ENCODE measurements around the gene ANTXR2. TPM values are rescaled to one million over a fixed set of nuclear protein-coding genes. Genes with fewer than 3 reads are reported as not detected.

Gene ANTXR2
- total RNA-seq, 3 donors from 2014 or later: 6.1 to 12.9 (median 8.1) TPM

- Mint-ChIP-seq H3K27me3 (ENCODE audit: low read depth) (no peaks in the 10 kb centered on the region), H3K4me1 (ENCODE audit: low read depth) (peaks cover 30% of the 10 kb centered on the region), H3K36me3 (ENCODE audit: insufficient read depth) (peaks cover 19% of the 10 kb centered on the region), H3K9me3 (no peaks in the 10 kb centered on the region), H3K4me3 (no peak overlapping the region)
- ATAC-seq: no peak
- no peak for DNase-seq
Measured at GRCh38 chr4:80036306-80036705, 36.7 kb downstream of the ANTXR2 start.

GRCh38 chr4:80035336-80035735 lies 37.7 kb downstream of the ANTXR2 start:
- H3K4me3 Mint-ChIP-seq: no peak overlapping the region
- DNase-seq: no peak
- no peaks in the 10 kb centered on the region for H3K9me3 Mint-ChIP-seq
- H3K27me3 Mint-ChIP-seq (ENCODE audit: low read depth): no peaks in the 10 kb centered on the region
- peaks cover 19% of the 10 kb centered on the region for H3K36me3 Mint-ChIP-seq (ENCODE audit: insufficient read depth)
- H3K4me1 Mint-ChIP-seq (ENCODE audit: low read depth): peaks cover 30% of the 10 kb centered on the region
- ATAC-seq: peak in 1 of 2 donors; percentile 32

DNA sequence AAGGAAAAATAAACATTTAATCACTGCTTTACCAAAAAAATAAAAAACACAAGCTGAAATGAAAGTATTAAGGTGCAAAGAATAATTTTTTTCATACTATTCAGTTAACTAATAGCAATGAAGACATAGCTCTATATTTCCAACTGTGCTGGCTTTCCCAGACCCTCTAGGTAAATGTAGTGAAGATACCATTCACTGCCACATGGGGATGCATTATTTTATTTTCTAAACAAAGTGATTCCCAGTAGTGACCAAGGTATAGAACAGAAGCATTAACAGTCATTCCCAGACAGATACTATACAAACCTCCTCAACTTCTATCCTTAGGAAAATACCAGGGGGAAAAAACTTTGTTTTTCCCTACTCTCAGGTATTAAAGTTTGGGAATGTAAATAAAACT lies 39.4 kb downstream of the ANTXR2 start:
- no peaks in the 10 kb centered on the region for H3K27me3 Mint-ChIP-seq (ENCODE audit: low read depth)
- no peaks in the 10 kb centered on the region for H3K9me3 Mint-ChIP-seq
- DNase-seq: no peak
- peaks cover 12% of the 10 kb centered on the region for H3K36me3 Mint-ChIP-seq (ENCODE audit: insufficient read depth)
- H3K4me3 Mint-ChIP-seq: no peak overlapping the region
- no peak for ATAC-seq
- H3K4me1 Mint-ChIP-seq (ENCODE audit: low read depth): peaks cover 22% of the 10 kb centered on the region

GRCh38 chr4:80029364-80029763 lies 43.7 kb downstream of the ANTXR2 start:
- ATAC-seq: no peak
- Mint-ChIP-seq H3K9me3 (no peaks in the 10 kb centered on the region), H3K36me3 (ENCODE audit: insufficient read depth) (peaks cover 13% of the 10 kb centered on the region)

DNA sequence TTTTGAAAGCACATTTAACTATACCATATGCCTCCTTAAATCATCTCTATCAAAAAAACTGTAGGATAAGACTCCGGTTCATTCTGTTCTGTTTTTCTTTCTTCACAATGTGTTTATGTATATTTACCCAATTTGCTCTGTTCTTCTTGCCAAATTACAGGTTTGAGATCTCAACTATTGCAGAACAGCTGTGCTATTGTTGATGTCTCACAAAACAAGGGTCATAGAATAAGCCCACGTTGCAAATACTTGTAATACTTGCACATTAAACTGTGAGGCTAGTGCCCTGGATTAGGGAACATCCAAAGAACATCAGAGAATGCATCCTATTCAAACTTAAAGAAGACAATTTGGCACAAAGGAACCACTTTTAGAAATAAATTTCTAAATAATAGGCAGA lies 45.4 kb downstream of the ANTXR2 start:
- Mint-ChIP-seq H3K9me3 (no peaks in the 10 kb centered on the region), H3K4me3 (no peak overlapping the region), H3K27me3 (ENCODE audit: low read depth) (no peaks in the 10 kb centered on the region), H3K4me1 (ENCODE audit: low read depth) (no peaks in the 10 kb centered on the region), H3K36me3 (ENCODE audit: insufficient read depth) (peaks cover 15% of the 10 kb centered on the region)
- DNase-seq (no peak), ATAC-seq (no peak)

More at GRCh38 chr4:80029364-80029763, 43.7 kb downstream of the ANTXR2 start:
- no peaks in the 10 kb centered on the region for H3K4me1 Mint-ChIP-seq (ENCODE audit: low read depth)
- DNase-seq: no peak
- no peaks in the 10 kb centered on the region for H3K27me3 Mint-ChIP-seq (ENCODE audit: low read depth)
- H3K4me3 Mint-ChIP-seq: no peak overlapping the region

DNA sequence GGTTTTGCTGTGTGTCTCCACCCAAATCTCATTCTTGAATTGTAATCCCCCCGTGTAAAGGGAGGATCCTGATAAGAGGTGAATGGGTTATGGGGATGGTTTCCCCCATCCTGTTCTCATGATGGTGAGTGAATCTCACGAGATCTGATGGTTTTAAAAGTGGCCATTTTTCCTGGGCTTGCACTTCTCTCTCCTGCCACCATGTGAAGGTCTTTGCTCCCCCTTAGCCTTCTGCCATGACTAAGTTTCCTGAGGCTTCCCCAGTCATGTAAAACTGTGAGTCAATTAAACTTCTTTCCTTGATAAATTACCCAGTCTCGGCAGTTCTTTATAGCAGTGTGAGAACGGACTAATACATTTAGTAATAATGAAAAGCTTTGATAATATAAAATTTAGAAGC lies 46.9 kb downstream of the ANTXR2 start:
- no peaks in the 10 kb centered on the region for H3K27me3 Mint-ChIP-seq (ENCODE audit: low read depth)
- no peaks in the 10 kb centered on the region for H3K9me3 Mint-ChIP-seq
- H3K4me1 Mint-ChIP-seq (ENCODE audit: low read depth): peaks cover 3% of the 10 kb centered on the region
- no peak overlapping the region for H3K4me3 Mint-ChIP-seq
- no peak for ATAC-seq
- no peak for DNase-seq
- H3K36me3 Mint-ChIP-seq (ENCODE audit: insufficient read depth): peaks cover 24% of the 10 kb centered on the region

GRCh38 chr4:80024335-80024734 lies 48.7 kb downstream of the ANTXR2 start:
- no peak overlapping the region for H3K4me3 Mint-ChIP-seq
- H3K36me3 Mint-ChIP-seq (ENCODE audit: insufficient read depth): peaks cover 24% of the 10 kb centered on the region
- no peaks in the 10 kb centered on the region for H3K9me3 Mint-ChIP-seq
- DNase-seq (no peak), ATAC-seq (no peak)
- H3K4me1 Mint-ChIP-seq (ENCODE audit: low read depth): peaks cover 3% of the 10 kb centered on the region
- H3K27me3 Mint-ChIP-seq (ENCODE audit: low read depth): no peaks in the 10 kb centered on the region

GRCh38 chr4:80022282-80022681 lies 50.7 kb downstream of the ANTXR2 start:
- Mint-ChIP-seq H3K27me3 (ENCODE audit: low read depth) (no peaks in the 10 kb centered on the region), H3K36me3 (ENCODE audit: insufficient read depth) (peaks cover 26% of the 10 kb centered on the region), H3K4me3 (no peak overlapping the region), H3K9me3 (no peaks in the 10 kb centered on the region), H3K4me1 (ENCODE audit: low read depth) (peaks cover 3% of the 10 kb centered on the region)
- ATAC-seq (no peak), DNase-seq (no peak)

GRCh38 chr4:80017125-80017854 lies 55.7 kb downstream of the ANTXR2 start:
- H3K4me3 Mint-ChIP-seq: no peak overlapping the region
- no peaks in the 10 kb centered on the region for H3K9me3 Mint-ChIP-seq
- peaks cover 3% of the 10 kb centered on the region for H3K4me1 Mint-ChIP-seq (ENCODE audit: low read depth)
- ATAC-seq: peak; percentile 60 to 86
- peaks cover 15% of the 10 kb centered on the region for H3K36me3 Mint-ChIP-seq (ENCODE audit: insufficient read depth)
- H3K27me3 Mint-ChIP-seq (ENCODE audit: low read depth): no peaks in the 10 kb centered on the region
- no peak for DNase-seq

DNA sequence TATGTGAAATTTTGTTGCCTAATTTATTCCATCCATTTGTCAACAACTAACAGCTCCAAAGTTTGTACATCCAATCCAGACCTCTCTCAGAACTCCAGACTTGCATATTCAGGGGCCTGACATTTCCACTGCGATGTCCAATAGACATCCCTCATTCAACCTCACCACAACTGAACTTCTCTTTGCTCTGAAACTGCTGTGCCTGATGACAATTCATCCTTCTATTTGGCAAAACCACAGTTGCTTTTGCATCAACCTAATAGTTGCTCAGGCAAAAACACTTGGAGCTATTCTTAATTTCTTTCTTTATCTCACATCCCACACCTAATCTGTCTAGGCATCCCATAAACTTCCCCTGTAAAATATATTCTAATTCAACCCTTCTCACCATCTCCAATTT lies 56.5 kb downstream of the ANTXR2 start:
- DNase-seq: no peak
- no peaks in the 10 kb centered on the region for H3K9me3 Mint-ChIP-seq
- no peak overlapping the region for H3K4me3 Mint-ChIP-seq
- H3K4me1 Mint-ChIP-seq (ENCODE audit: low read depth): peaks cover 4% of the 10 kb centered on the region
- peak in 1 of 2 donors; percentile 10 for ATAC-seq
- H3K36me3 Mint-ChIP-seq (ENCODE audit: insufficient read depth): peaks cover 11% of the 10 kb centered on the region
- H3K27me3 Mint-ChIP-seq (ENCODE audit: low read depth): no peaks in the 10 kb centered on the region

DNA sequence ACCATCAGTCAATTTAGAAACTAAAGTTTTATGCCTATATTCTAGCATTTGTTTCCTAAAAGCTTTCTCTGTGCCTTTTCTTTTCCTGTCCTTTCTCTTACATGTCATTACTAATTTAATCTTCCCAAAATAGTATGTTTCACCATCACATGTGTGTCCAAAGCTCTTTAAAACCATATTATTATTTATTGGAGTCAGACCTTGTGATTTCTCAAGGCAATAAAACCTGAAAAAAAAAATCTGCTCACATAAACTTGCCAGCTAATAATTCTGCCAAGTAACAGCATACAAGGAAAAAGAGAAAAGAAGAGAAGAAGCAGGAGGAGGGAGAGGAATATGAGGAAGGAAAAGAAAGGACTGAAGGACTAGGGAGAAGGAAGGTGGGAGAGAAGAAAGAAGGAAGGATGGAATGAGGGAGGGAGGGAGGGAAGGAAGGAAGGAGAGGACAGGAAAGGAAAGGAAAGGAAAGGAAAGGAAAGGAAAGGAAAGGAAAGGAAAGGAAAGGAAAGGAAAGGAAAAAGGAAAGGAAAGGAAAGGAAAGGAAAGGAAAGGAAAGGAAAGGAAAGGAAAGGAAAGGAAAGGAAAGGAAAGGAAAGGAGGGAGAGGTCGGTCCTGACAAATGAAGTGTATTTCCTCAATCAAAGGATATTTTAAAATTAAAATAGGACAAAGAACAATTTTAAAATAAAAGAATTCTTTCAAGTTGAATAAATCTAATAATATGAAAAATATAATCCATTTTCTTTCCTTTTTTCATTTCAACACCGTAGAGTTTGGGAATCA lies 57.4 kb downstream of the ANTXR2 start:
- no peak overlapping the region for H3K4me3 Mint-ChIP-seq
- no peaks in the 10 kb centered on the region for H3K9me3 Mint-ChIP-seq
- H3K27me3 Mint-ChIP-seq (ENCODE audit: low read depth): no peaks in the 10 kb centered on the region
- DNase-seq (no peak), ATAC-seq (no peak)
- peaks cover 6% of the 10 kb centered on the region for H3K4me1 Mint-ChIP-seq (ENCODE audit: low read depth)
- H3K36me3 Mint-ChIP-seq (ENCODE audit: insufficient read depth): peaks cover 10% of the 10 kb centered on the region

DNA sequence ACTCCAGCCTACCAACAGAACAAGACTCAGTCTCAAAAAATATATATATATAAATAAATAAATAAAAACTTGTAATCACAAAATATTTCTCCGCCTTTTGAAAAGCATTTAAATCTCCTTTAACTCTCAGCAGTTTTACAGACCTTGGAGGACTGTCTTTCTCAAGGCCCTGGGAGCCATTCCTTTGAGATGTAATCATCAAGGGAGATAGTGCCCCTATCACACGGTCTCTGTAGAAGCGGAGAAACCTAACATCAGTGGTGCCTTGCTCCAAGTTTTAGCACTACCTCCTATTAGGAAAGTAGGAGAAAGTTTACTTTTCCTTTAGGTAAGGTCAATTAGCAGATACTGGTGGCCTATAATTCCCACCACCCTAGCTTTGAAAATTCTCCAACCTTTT lies 58.5 kb downstream of the ANTXR2 start:
- Mint-ChIP-seq H3K27me3 (ENCODE audit: low read depth) (no peaks in the 10 kb centered on the region), H3K9me3 (peaks cover 2% of the 10 kb centered on the region), H3K4me1 (ENCODE audit: low read depth) (peaks cover 12% of the 10 kb centered on the region), H3K36me3 (ENCODE audit: insufficient read depth) (peaks cover 16% of the 10 kb centered on the region), H3K4me3 (no peak overlapping the region)
- DNase-seq: no peak
- no peak for ATAC-seq

DNA sequence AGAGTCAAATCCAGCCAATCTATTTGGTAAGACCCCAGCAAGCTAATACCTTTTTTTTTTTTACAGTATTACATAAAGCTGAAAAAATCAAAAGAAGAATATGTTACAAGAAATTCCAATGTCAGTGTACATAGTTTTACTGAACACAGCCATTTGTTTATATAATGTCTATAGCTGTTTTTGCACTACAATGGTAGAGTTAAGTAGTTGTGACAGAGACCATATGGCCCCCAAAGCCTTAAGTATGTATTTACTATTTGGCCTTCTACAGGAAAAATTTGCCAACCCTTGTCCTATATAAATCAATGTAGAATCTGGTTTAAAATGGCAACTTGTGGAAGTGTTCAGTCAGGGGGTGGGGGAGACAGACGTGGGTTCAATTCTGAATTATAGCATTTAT lies 60.7 kb downstream of the ANTXR2 start:
- H3K36me3 Mint-ChIP-seq (ENCODE audit: insufficient read depth): peaks cover 20% of the 10 kb centered on the region
- H3K4me1 Mint-ChIP-seq (ENCODE audit: low read depth): peaks cover 29% of the 10 kb centered on the region
- no peak overlapping the region for H3K4me3 Mint-ChIP-seq
- DNase-seq: no peak
- peaks cover 2% of the 10 kb centered on the region for H3K9me3 Mint-ChIP-seq
- no peak for ATAC-seq
- no peaks in the 10 kb centered on the region for H3K27me3 Mint-ChIP-seq (ENCODE audit: low read depth)

DNA sequence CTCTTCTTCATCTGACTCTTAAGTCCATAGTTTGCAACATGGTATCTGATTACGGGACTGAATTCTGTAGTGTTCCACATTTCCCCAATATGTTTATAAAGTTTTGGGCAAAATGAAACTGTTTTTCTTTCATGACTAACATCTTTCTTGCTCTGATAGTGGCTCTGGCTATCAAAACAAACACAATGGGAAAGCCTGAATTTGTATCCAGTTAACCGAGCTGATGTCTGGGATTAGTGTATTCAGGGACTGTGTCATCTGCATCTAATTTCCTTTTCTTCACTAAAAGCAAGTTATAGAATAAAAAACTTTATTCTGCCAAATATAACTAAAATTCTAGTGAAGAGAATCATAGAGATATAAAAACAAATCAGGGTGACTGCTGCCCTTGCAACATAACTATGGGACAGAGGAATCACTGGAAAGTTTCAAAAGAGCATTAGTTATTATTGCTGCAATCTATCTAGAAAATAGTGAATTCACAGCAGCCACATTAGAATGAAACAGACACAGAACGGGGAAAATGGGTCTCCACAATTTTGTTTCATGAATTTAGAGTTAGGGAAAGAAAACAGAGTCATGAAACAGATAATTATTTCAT lies 61.3 kb downstream of the ANTXR2 start:
- DNase-seq: no peak
- H3K4me3 Mint-ChIP-seq: no peak overlapping the region

More for the DNA sequence above, 61.3 kb downstream of the ANTXR2 start:
- no peak for ATAC-seq
- H3K9me3 Mint-ChIP-seq: peaks cover 5% of the 10 kb centered on the region
- no peaks in the 10 kb centered on the region for H3K27me3 Mint-ChIP-seq (ENCODE audit: low read depth)
- peaks cover 24% of the 10 kb centered on the region for H3K36me3 Mint-ChIP-seq (ENCODE audit: insufficient read depth)
- H3K4me1 Mint-ChIP-seq (ENCODE audit: low read depth): peaks cover 34% of the 10 kb centered on the region
